Chondrocyte (in vitro differentiated cells): Measurements from ENCODE around the gene PP2D1. TPM values are rescaled to one million over a fixed set of nuclear protein-coding genes. Genes with fewer than 3 reads are reported as not detected.

Experiments
- DNase-seq: peaks from one replicate; pipeline ENCODE4 v3.0.0; 2021; ENCODE audit warnings: mixed read lengths, low spot score
- H3K27ac Mint-ChIP-seq: one replicate; pipeline ENCODE4 v1.8.0; 2021; ENCODE audit warnings: mild to moderate bottlenecking, moderate library complexity, mixed read lengths; ENCODE audit not compliant: unreplicated experiment
- H3K27me3 Mint-ChIP-seq: 2 replicates; pipeline ENCODE4 v1.8.0; 2021; ENCODE audit warnings: low read depth, mixed read lengths
- H3K36me3 Mint-ChIP-seq: 2 replicates; pipeline ENCODE4 v1.8.0; 2021; ENCODE audit warnings: low read depth, mixed read lengths
- H3K4me1 Mint-ChIP-seq: 2 replicates; pipeline ENCODE4 v1.8.0; 2021; ENCODE audit warnings: low read depth, mild to moderate bottlenecking, mixed read lengths
- H3K4me3 Mint-ChIP-seq: one replicate; pipeline ENCODE4 v1.8.0; 2021; ENCODE audit warnings: mild to moderate bottlenecking, moderate library complexity, mixed read lengths; ENCODE audit not compliant: unreplicated experiment
- H3K9me3 Mint-ChIP-seq: 2 replicates; pipeline ENCODE4 v1.8.0; 2021; ENCODE audit warnings: low read depth, mixed read lengths
- total RNA-seq: library from RNA; stranded (reverse); gene quantifications from 3 replicates; pipeline ENCODE4 v1.2.1, GENCODE V29; 2021
- TF ChIP-seq, protein P1 (sequence below): fragments of 200-600 bp; sonication (generic); IDR thresholded peaks from 2 replicates; pipeline ENCODE4 v1.5.0; 2021; ENCODE audit warnings: antibody characterized with exemption, mild to moderate bottlenecking, moderate library complexity

PP2D1 gene
- total RNA-seq, 1 donor from 2014 or later = not detected

DNA sequence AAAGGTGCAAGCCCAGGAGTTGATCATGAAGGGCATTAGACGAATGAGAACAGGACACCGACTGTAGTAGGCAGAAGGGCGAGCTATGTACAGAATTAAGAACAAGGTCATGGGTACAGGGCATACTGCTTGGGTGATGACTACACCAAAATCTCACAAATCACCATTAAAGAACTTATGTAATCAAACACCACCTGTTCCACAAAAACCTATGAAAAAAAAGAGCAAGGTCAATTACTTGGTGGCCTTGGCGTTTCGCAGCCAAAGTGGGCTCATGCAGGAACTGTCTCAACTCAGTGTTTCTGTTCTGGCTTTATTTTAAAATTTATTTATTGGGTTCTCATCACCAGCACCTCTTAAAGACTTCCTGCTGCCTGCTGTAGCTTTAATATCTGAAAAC is 30.3 kb upstream of the PP2D1 start:
- TF ChIP-seq, protein P1, sequence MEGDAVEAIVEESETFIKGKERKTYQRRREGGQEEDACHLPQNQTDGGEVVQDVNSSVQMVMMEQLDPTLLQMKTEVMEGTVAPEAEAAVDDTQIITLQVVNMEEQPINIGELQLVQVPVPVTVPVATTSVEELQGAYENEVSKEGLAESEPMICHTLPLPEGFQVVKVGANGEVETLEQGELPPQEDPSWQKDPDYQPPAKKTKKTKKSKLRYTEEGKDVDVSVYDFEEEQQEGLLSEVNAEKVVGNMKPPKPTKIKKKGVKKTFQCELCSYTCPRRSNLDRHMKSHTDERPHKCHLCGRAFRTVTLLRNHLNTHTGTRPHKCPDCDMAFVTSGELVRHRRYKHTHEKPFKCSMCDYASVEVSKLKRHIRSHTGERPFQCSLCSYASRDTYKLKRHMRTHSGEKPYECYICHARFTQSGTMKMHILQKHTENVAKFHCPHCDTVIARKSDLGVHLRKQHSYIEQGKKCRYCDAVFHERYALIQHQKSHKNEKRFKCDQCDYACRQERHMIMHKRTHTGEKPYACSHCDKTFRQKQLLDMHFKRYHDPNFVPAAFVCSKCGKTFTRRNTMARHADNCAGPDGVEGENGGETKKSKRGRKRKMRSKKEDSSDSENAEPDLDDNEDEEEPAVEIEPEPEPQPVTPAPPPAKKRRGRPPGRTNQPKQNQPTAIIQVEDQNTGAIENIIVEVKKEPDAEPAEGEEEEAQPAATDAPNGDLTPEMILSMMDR = no peak

DNA sequence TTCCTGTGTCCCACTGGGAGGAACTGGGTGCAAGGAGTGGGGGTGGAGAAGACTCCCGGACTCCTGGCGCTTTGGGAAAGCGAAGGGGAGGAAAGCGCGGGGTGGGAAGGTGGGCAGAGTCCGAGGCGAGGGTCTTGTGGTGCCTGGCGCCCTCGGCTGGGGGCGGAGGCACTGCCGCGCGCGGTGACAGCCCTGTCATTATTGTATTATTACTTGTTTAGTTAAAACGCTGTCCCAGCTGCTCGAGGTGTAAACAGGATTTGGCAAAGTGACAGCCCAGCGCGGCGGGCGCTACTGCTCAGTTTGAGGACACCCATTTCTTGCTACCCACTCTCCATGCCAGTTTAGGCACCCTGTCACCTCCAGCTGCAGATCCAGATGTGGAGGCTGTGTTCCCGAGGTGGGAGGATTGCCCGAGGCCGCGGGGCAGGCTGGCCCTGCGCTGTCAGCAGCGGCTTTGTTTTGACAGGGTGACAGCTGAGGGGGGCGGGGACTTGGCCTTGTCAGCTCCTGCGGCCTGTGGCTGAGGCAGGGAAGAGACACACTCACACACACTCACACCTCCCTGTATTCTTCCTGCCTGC is 29.2 kb upstream of the PP2D1 start:
- H3K27me3 Mint-ChIP-seq = no peaks in the 10 kb centered on the region
- no peaks in the 10 kb centered on the region for H3K36me3 Mint-ChIP-seq
- TF ChIP-seq, protein P1 = no peak
- DNase-seq = no peak
- no peaks in the 10 kb centered on the region for H3K9me3 Mint-ChIP-seq
- peak overlapping the region; percentile 93 for H3K4me3 Mint-ChIP-seq
- peak overlapping the region; percentile 87 for H3K27ac Mint-ChIP-seq
- peaks cover 30% of the 10 kb centered on the region for H3K4me1 Mint-ChIP-seq

More for the DNA sequence above, 30.3 kb upstream of the PP2D1 start:
- no peak overlapping the region for H3K27ac Mint-ChIP-seq
- no peaks in the 10 kb centered on the region for H3K9me3 Mint-ChIP-seq
- no peaks in the 10 kb centered on the region for H3K36me3 Mint-ChIP-seq
- H3K27me3 Mint-ChIP-seq = no peaks in the 10 kb centered on the region
- H3K4me1 Mint-ChIP-seq = peaks cover 30% of the 10 kb centered on the region
- no peak for DNase-seq
- H3K4me3 Mint-ChIP-seq = no peak overlapping the region

DNA sequence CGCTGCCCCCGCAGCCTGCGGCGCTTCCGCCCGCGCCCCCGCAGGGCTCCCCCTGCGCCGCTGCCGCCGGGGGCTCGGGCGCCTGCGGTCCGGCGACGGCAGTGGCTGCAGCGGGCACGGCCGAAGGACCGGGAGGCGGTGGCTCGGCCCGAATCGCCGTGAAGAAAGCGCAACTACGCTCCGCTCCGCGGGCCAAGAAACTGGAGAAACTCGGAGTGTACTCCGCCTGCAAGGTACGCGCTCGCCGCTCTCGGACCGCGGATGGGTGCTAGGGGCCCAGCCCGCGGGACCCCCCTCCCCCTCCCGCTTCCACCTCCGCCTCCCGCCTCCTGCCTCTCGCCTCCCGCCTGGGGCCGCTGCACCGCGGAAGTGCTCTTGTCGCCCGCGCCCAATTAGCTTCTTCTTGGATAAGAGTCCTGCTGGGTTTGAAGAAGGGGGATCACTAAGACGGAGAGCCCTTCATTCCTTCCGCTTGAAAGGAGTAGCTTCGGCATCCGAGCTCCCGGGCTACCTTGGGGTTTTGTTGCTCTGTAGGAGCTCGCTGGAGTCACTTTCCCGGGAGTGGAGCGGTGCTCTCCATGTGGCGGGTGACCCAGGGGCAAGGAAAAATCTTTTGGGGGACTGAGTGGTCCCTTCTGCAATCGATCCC is 28.6 kb upstream of the PP2D1 start:
- H3K4me1 Mint-ChIP-seq = peaks cover 30% of the 10 kb centered on the region
- H3K9me3 Mint-ChIP-seq = no peaks in the 10 kb centered on the region
- no peaks in the 10 kb centered on the region for H3K27me3 Mint-ChIP-seq
- TF ChIP-seq, protein P1 = peak; percentile 35
- H3K36me3 Mint-ChIP-seq = no peaks in the 10 kb centered on the region
- H3K4me3 Mint-ChIP-seq = peak overlapping the region; percentile 93
- DNase-seq = peak; percentile 92
- H3K27ac Mint-ChIP-seq = peak overlapping the region; percentile 87

DNA sequence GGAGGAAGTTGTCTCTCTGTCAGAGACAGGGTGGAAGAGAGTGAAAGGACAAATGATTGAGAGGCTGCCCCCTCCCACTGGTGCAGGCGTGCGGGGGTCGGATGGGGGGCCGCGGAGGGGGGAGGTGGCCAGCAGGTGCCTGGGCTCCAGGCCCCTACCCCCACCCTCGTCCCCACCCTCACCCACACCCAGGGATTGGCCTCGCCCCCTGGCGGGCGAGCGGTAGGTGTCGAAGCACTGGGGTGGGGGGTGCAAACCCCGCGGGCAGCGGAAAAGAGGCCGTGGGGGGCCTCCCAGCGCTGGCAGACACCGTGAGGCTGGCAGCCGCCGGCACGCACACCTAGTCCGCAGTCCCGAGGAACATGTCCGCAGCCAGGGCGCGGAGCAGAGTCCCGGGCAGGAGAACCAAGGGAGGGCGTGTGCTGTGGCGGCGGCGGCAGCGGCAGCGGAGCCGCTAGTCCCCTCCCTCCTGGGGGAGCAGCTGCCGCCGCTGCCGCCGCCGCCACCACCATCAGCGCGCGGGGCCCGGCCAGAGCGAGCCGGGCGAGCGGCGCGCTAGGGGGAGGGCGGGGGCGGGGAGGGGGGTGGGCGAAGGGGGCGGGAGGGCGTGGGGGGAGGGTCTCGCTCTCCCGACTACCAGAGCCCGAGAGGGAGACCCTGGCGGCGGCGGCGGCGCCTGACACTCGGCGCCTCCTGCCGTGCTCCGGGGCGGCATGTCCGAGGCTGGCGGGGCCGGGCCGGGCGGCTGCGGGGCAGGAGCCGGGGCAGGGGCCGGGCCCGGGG is 27.9 kb upstream of the PP2D1 start, which contains the start of gene KAT2B:
KAT2B (plus strand) TSS at position 682 of the 783 bp plus-strand sequence; CDS start at position 714, 32 bp downstream.
- H3K4me3 Mint-ChIP-seq = peak within 1 kb of the TSS; percentile 93
- H3K4me1 Mint-ChIP-seq = peaks cover 30% of the 10 kb centered on the region
- no peak for DNase-seq
- no peaks in the 10 kb centered on the region for H3K36me3 Mint-ChIP-seq
- H3K27me3 Mint-ChIP-seq = no peaks in the 10 kb centered on the region
- H3K9me3 Mint-ChIP-seq = no peaks in the 10 kb centered on the region
- peak within 1 kb of the TSS; percentile 87 for H3K27ac Mint-ChIP-seq
- TF ChIP-seq, protein P1 = peak; percentile 95

DNA sequence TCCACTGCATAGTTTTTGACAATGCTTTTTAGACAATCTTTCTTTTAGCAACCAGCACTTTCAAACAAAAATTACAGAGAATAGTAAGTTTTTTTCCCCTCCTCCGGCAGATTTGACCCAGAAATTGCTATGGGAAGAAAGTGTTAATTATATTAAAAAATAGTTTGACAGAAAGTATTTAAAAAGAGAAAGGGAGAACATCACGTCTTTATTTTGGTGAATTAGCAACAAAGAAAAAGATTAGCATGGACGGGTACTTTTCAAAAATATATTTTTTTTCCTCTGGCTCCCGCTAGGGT is 27.4 kb upstream of the PP2D1 start:
- peak overlapping the region; percentile 68 for H3K27ac Mint-ChIP-seq
- H3K9me3 Mint-ChIP-seq = no peaks in the 10 kb centered on the region
- no peak for DNase-seq
- no peaks in the 10 kb centered on the region for H3K36me3 Mint-ChIP-seq
- H3K4me1 Mint-ChIP-seq = peaks cover 30% of the 10 kb centered on the region
- H3K4me3 Mint-ChIP-seq = peak overlapping the region; percentile 70
- H3K27me3 Mint-ChIP-seq = no peaks in the 10 kb centered on the region
- TF ChIP-seq, protein P1 = no peak
